A549 (cell line): ENCODE measurements around the gene LMTK2. TPM values are rescaled to one million over a fixed set of nuclear protein-coding genes. Genes with fewer than 3 reads are reported as not detected.

ENCODE experiments used
- ATAC-seq, 2 experiments: fragments of 200-7000 bp in 1 of 2; fragments of >200 bp in 1 of 2; cut with Nextera tagmentation in 1 of 2; cut with Tn5 transposase in 1 of 2; 3 replicates each; pipeline versions ENCODE4 v1.8.0 to v1.9.1; 2018 to 2020; ENCODE audit warnings: mild to moderate bottlenecking in 1 of 2, moderate library complexity in 1 of 2
- CTCF ChIA-PET: fragments of 300-600 bp; sonication (Branson Sonifier 250); formaldehyde crosslinking; extraction: SDS; loops from one replicate; lab custom pipeline; 2021; ENCODE audit warnings: antibody characterized with exemption, inconsistent platforms; lab: Yijun Ruan, JAX
- POLR2A ChIA-PET: fragments of 350-600 bp; formaldehyde crosslinking; extraction: SDS; loops from one replicate; lab custom pipeline; 2021; ENCODE audit warnings: antibody characterized with exemption, inconsistent platforms; lab: Yijun Ruan, JAX
- DNase-seq, 2 experiments: peaks; one replicate each; pipeline versions ENCODE4 v3.0.0 to v3.0.0-alpha.2; 2011 to 2016; ENCODE audit warnings: low read depth in 1 of 2, low spot score in 1 of 2
- FAIRE-seq: peaks from 2 replicates; lab custom pipeline; 2011; peaks lifted over from hg19 to GRCh38; lab: Jason Lieb, UNC
- H3K27ac ChIP-seq, 2 experiments: fragments of >200 bp; sonication (Bioruptor Twin); formaldehyde crosslinking; 3 replicates each; pipeline ENCODE4 v1.5.1; 2016 to 2017
- H3K4me1 ChIP-seq: fragments of >200 bp; sonication (Bioruptor Twin); formaldehyde crosslinking; 3 replicates; pipeline ENCODE4 v1.6.1; 2016
- H3K4me2 ChIP-seq: fragments of >200 bp; sonication (Bioruptor Twin); formaldehyde crosslinking; 3 replicates; pipeline ENCODE4 v1.6.1; 2016
- H3K4me3 ChIP-seq: fragments of >200 bp; sonication (Bioruptor Twin); formaldehyde crosslinking; 3 replicates; pipeline ENCODE4 v1.5.1; 2016
- H3K9me3 ChIP-seq: fragments of >200 bp; sonication (Bioruptor Twin); formaldehyde crosslinking; 3 replicates; pipeline ENCODE4 v1.6.1; 2016
- ATOH8 ChIP-seq: fragments of 250-450 bp; sonication (Bioruptor Pico); IDR thresholded peaks from 2 replicates; pipeline ENCODE4 v1.5.0; 2020; ENCODE audit warnings: low read depth, mild to moderate bottlenecking, moderate library complexity
- BCL3 ChIP-seq: fragments of >200 bp; sonication (Bioruptor Twin); formaldehyde crosslinking; IDR thresholded peaks from 3 replicates; pipeline ENCODE4 v1.6.1; 2016
- CBX8 ChIP-seq: fragments of 200-600 bp; sonication (generic); IDR thresholded peaks from 2 replicates; pipeline ENCODE4 v1.6.1; 2016
- CHD2 ChIP-seq: fragments of 150-350 bp; IDR thresholded peaks from 2 replicates; pipeline ENCODE4 v1.6.1; 2014; ENCODE audit warnings: low read length; ENCODE audit not compliant: partially characterized antibody
- CHD4 ChIP-seq: fragments of 200-600 bp; sonication (generic); IDR thresholded peaks from 2 replicates; pipeline ENCODE4 v1.6.1; 2016; ENCODE audit warnings: antibody characterized with exemption, mild to moderate bottlenecking, borderline replicate concordance
- EHMT2 ChIP-seq: fragments of 200-600 bp; sonication (generic); IDR thresholded peaks from 2 replicates; pipeline ENCODE4 v1.6.1; 2016; ENCODE audit warnings: antibody characterized with exemption, low read depth, mild to moderate bottlenecking, moderate library complexity
- HDAC2 ChIP-seq: fragments of 200-600 bp; sonication (generic); IDR thresholded peaks from 2 replicates; pipeline ENCODE4 v1.6.1; 2016
- HEYL ChIP-seq: fragments of 250-450 bp; sonication (Bioruptor Pico); IDR thresholded peaks from 2 replicates; pipeline ENCODE4 v1.8.0; 2021; ENCODE audit warnings: mild to moderate bottlenecking, moderate library complexity
- HOXA7 ChIP-seq: fragments of 250-450 bp; sonication (Bioruptor Pico); IDR thresholded peaks from 2 replicates; pipeline ENCODE4 v1.5.0; 2020; ENCODE audit warnings: mild to moderate bottlenecking, moderate library complexity
- HOXB5 ChIP-seq: fragments of 250-450 bp; sonication (Bioruptor Pico); IDR thresholded peaks from 2 replicates; pipeline ENCODE4 v1.5.0; 2020; ENCODE audit warnings: mild to moderate bottlenecking, moderate library complexity
- JUNB ChIP-seq: fragments of >200 bp; sonication (Bioruptor Twin); formaldehyde crosslinking; IDR thresholded peaks from 2 replicates; pipeline ENCODE4 v1.6.1; 2016
- MAFK ChIP-seq: fragments of 450-650 bp; IDR thresholded peaks from 2 replicates; pipeline ENCODE4 v1.6.1; 2014; ENCODE audit not compliant: partially characterized antibody
- MAX ChIP-seq: IDR thresholded peaks from 2 replicates; pipeline ENCODE4 v1.6.1; 2012
- MAZ ChIP-seq: fragments of 150-350 bp; IDR thresholded peaks from 2 replicates; pipeline ENCODE4 v1.6.1; 2014; ENCODE audit warnings: antibody characterized with exemption, low read depth, low read length, borderline replicate concordance
- PHF8 ChIP-seq: fragments of 200-600 bp; sonication (generic); IDR thresholded peaks from 2 replicates; pipeline ENCODE4 v1.6.1; 2016; ENCODE audit warnings: low read depth, mild to moderate bottlenecking, antibody characterized with exemption, moderate library complexity, borderline replicate concordance
- POLR2AphosphoS2 ChIP-seq: conservative IDR thresholded peaks from 2 replicates; pipeline ENCODE4 v1.6.1; 2012; ENCODE audit warnings: low read length, improper control_type of control experiment, inconsistent platforms
- RARB ChIP-seq: fragments of 250-450 bp; sonication (Bioruptor Pico); IDR thresholded peaks from 2 replicates; pipeline ENCODE4 v1.8.0; 2021; ENCODE audit warnings: mild to moderate bottlenecking, moderate library complexity
- RFX5 ChIP-seq: fragments of 450-650 bp; IDR thresholded peaks from 2 replicates; pipeline ENCODE4 v1.7.1; 2014; ENCODE audit warnings: antibody characterized with exemption, mild to moderate bottlenecking, moderate library complexity
- SREBF2 ChIP-seq: fragments of 450-650 bp; IDR thresholded peaks from 2 replicates; pipeline ENCODE4 v1.6.1; 2014; ENCODE audit warnings: mild to moderate bottlenecking, moderate library complexity
- TFCP2L1 ChIP-seq: fragments of 250-450 bp; sonication (Bioruptor Pico); IDR thresholded peaks from 2 replicates; pipeline ENCODE4 v1.5.0; 2021; ENCODE audit warnings: mild to moderate bottlenecking
- USF2 ChIP-seq: fragments of 450-650 bp; IDR thresholded peaks from 2 replicates; pipeline ENCODE4 v1.6.1; 2014; ENCODE audit warnings: antibody characterized with exemption
- ZC3H11A ChIP-seq: fragments of 450-650 bp; IDR thresholded peaks from 2 replicates; pipeline ENCODE4 v1.6.1; 2014; ENCODE audit warnings: antibody characterized with exemption, mild to moderate bottlenecking
- ZSCAN20 ChIP-seq: fragments of 250-450 bp; sonication (Bioruptor Pico); IDR thresholded peaks from 2 replicates; pipeline ENCODE4 v1.8.0; 2022; ENCODE audit warnings: mild to moderate bottlenecking, moderate library complexity
- WGBS: methylation state at CpG from one replicate; pipeline ENCODE4 v1.1.6; 2017; ENCODE audit errors: missing lambda C conversion rate; 5-methylcytosine and 5-hydroxymethylcytosine counted together
- polyA plus RNA-seq, 4 experiments: library from polyadenylated mRNA; depleted of rRNA in 3 of 4; stranded (reverse); fragments of >200 nt; fragmentation: RNase III in 1 of 4; extraction: RNeasy Plus Mini Kit Qiagen cat#74134 plus additional on column Dnase treatment in 1 of 4; gene quantifications; 2 replicates in 3 of 4; 3 replicates in 1 of 4; pipeline ENCODE4 v1.2.3, GENCODE V29; 2011 to 2017

LMTK2 gene
- polyA plus RNA-seq, 2 of the 4 experiments (the other 2 are of a cell fraction), result 7.9 to 13.0 TPM

GRCh38 chr7:98234429-98235147 is 127.9 kb downstream of the LMTK2 start:
- ChIA-PET CTCF (interaction anchor here (0.6 to 1.5 kb wide), 4 partner anchors 20 to 213 kb away, joined by 3 to 5 read pairs (median 3); no protein-coding TSS in a partner anchor), POLR2A (interaction anchor here (1.3 kb wide), 1 partner anchor 32 kb away, joined by 3 read pairs; no protein-coding TSS in a partner anchor)
- DNase-seq (no peak), ATAC-seq (peak in 1 of 2 experiments; percentile 31; a peak in 2 of 6 replicates), FAIRE-seq (no peak)
- H3K4me1 ChIP-seq, result no peaks in the 10 kb centered on the region
- no peak overlapping the region for H3K4me2 ChIP-seq
- H3K9me3 ChIP-seq, result no peaks in the 10 kb centered on the region
- no peak overlapping the region for H3K27ac ChIP-seq
- WGBS, result 91% methylated on average over 10 of the region's 10 CpGs
- no peak for TF ChIP-seq CHD2
- no peak for TF ChIP-seq RFX5
- no peak for TF ChIP-seq HOXB5
- no peak for TF ChIP-seq BCL3
- TF ChIP-seq USF2, result no peak
- TF ChIP-seq MAZ, result no peak
- no peak for TF ChIP-seq ZC3H11A
- no peak for TF ChIP-seq EHMT2
- no peak for TF ChIP-seq SREBF2
- no peak for TF ChIP-seq CBX8
- TF ChIP-seq JUNB, result no peak
- TF ChIP-seq ATOH8, result no peak
- no peak overlapping the region for H3K4me3 ChIP-seq

GRCh38 chr7:98235901-98236300 is 129.2 kb downstream of the LMTK2 start:
- WGBS, result 81% methylated on average over 11 of the region's 11 CpGs
- DNase-seq, result no peak

GRCh38 chr7:98236355-98237185 is 129.9 kb downstream of the LMTK2 start:
- ChIA-PET CTCF (interaction anchor here (1.0 kb wide), 1 partner anchor 69 kb away, joined by 3 read pairs; no protein-coding TSS in a partner anchor), POLR2A (no interaction called here)
- Histone ChIP-seq H3K27ac (no peak overlapping the region), H3K4me3 (no peak overlapping the region), H3K4me2 (no peak overlapping the region), H3K9me3 (no peaks in the 10 kb centered on the region), H3K4me1 (no peaks in the 10 kb centered on the region)
- FAIRE-seq (no peak), ATAC-seq (no peak), DNase-seq (no peak)
- WGBS, result 93% methylated on average over 17 of the region's 25 CpGs
- TF ChIP-seq CHD4 (no peak), ZSCAN20 (CRISPR knock-in tag) (no peak), HDAC2 (no peak), MAFK (no peak), RFX5 (no peak), RARB (no peak), PHF8 (no peak), MAZ (no peak), POLR2AphosphoS2 (no peak), TFCP2L1 (CRISPR knock-in tag) (no peak), HOXA7 (CRISPR knock-in tag) (no peak), ZC3H11A (no peak), MAX (no peak)

More at GRCh38 chr7:98235901-98236300, 129.2 kb downstream of the LMTK2 start:
- Histone ChIP-seq H3K4me2 (no peak overlapping the region), H3K9me3 (no peaks in the 10 kb centered on the region), H3K4me1 (no peaks in the 10 kb centered on the region), H3K27ac (no peak overlapping the region), H3K4me3 (no peak overlapping the region)
- CTCF ChIA-PET, result interaction anchor here (1.0 to 1.5 kb wide), 2 partner anchors 68 to 214 kb away, joined by 3 to 5 read pairs; no protein-coding TSS in a partner anchor
- FAIRE-seq (no peak), ATAC-seq (no peak)
- no peak for TF ChIP-seq HEYL (CRISPR knock-in tag)
- TF ChIP-seq CHD2, result no peak
- POLR2A ChIA-PET, result no interaction called here
